CD8-positive, alpha-beta memory T cell (primary cell): ENCODE measurements around the gene PEX11G. TPM values are rescaled to one million over a fixed set of nuclear protein-coding genes. Genes with fewer than 3 reads are reported as not detected.
"Not testable (repeated sequence)": the region's sequence is repeated elsewhere in the genome, so short reads cannot be mapped to it uniquely, and the experiment has no call there.

Experiments
- CTCF ChIA-PET: fragments of 350-600 bp; sonication (Branson Sonifier 250); formaldehyde crosslinking; loops from one replicate; lab custom pipeline; 2021; ENCODE audit warnings: antibody characterized with exemption; lab: Charles Lee
- POLR2A ChIA-PET: fragments of 350-600 bp; sonication (Branson Sonifier 250); formaldehyde crosslinking; loops from one replicate; lab custom pipeline; 2021; ENCODE audit warnings: antibody characterized with exemption; lab: Charles Lee
- DNase-seq, 5 donors: peaks; one replicate each; pipeline versions ENCODE4 v3.0.0 to v3.0.0-alpha.2; 2020 to 2022; ENCODE audit warnings: mixed read lengths in 1 of 5
- H3K27ac ChIP-seq: one replicate; pipeline ENCODE4 v1.7.0; 2013; ENCODE audit warnings: low read depth, mild to moderate bottlenecking, low read length, moderate library complexity
- H3K27me3 ChIP-seq: 2 replicates; pipeline ENCODE4 v1.7.0; 2013; ENCODE audit warnings: low read length, mild to moderate bottlenecking; ENCODE audit not compliant: insufficient read depth, poor library complexity, severe bottlenecking
- H3K36me3 ChIP-seq: 2 replicates; pipeline ENCODE4 v1.7.0; 2013; ENCODE audit warnings: mild to moderate bottlenecking, low read length, moderate library complexity; ENCODE audit not compliant: insufficient read depth
- H3K4me1 ChIP-seq: 2 replicates; pipeline ENCODE4 v1.7.0; 2013; ENCODE audit warnings: mild to moderate bottlenecking, low read length, moderate library complexity; ENCODE audit not compliant: insufficient read depth
- H3K4me3 ChIP-seq: 2 replicates; pipeline ENCODE4 v1.7.0; 2013; ENCODE audit warnings: mild to moderate bottlenecking, low read length
- H3K9me3 ChIP-seq: 2 replicates; pipeline ENCODE4 v1.7.0; 2013; ENCODE audit warnings: mild to moderate bottlenecking, low read length
- H3K27ac Mint-ChIP-seq, 8 donors: one replicate each; pipeline ENCODE4 v1.8.0; 2020 to 2021; ENCODE audit warnings: mixed read lengths in 8 of 8, mild to moderate bottlenecking in 6 of 8, inconsistent platforms in 3 of 8, moderate library complexity in 3 of 8
- H3K27me3 Mint-ChIP-seq, 2 donors: one replicate each; pipeline ENCODE4 v1.8.0; 2020 to 2021; ENCODE audit warnings: mixed read lengths in 2 of 2, mild to moderate bottlenecking in 1 of 2, moderate library complexity in 1 of 2
- H3K36me3 Mint-ChIP-seq, 3 donors: one replicate each; pipeline ENCODE4 v1.8.0; 2020 to 2021; ENCODE audit warnings: mixed read lengths in 3 of 3, inconsistent platforms in 1 of 3, mild to moderate bottlenecking in 1 of 3
- H3K4me1 Mint-ChIP-seq, 3 donors: one replicate each; pipeline ENCODE4 v1.8.0; 2020 to 2021; ENCODE audit warnings: mixed read lengths in 3 of 3, inconsistent platforms in 1 of 3, mild to moderate bottlenecking in 1 of 3
- H3K4me3 Mint-ChIP-seq, 7 donors: one replicate each; pipeline ENCODE4 v1.8.0; 2020 to 2021; ENCODE audit warnings: mixed read lengths in 7 of 7, mild to moderate bottlenecking in 6 of 7, moderate library complexity in 4 of 7, inconsistent platforms in 2 of 7
- H3K9me3 Mint-ChIP-seq, 5 donors: one replicate each; pipeline ENCODE4 v1.8.0; 2020 to 2022; ENCODE audit warnings: mixed read lengths in 5 of 5, mild to moderate bottlenecking in 3 of 5, moderate library complexity in 2 of 5, inconsistent platforms in 1 of 5
- polyA plus RNA-seq: library from polyadenylated mRNA; unstranded; fragments of 300-500 nt; fragmentation: Illumina TruSeq; gene quantifications from one replicate; pipeline ENCODE4 v1.2.3, GENCODE V29; 2021
- total RNA-seq, 2 experiments: library from RNA; stranded (reverse); gene quantifications; one replicate each; pipeline ENCODE4 v1.2.3, GENCODE V29; 2021

The PEX11G gene
- total and polyA plus RNA-seq, 3 experiments from 2014 or later: 0.94 to 1.7 (median 0.95) TPM

GRCh38 chr19:7450243-7451223 is 38.3 kb downstream of the PEX11G start:
- Mint-ChIP-seq H3K4me3 (no peak overlapping the region), H3K36me3 (peaks cover 17 to 84% (median 26%) of the 10 kb centered on the region in 3 donors), H3K27ac (peak overlapping the region in 1 of 8 donors; percentile 1), H3K9me3 (no peaks in the 10 kb centered on the region), H3K27me3 (no peaks in the 10 kb centered on the region), H3K4me1 (peaks cover 13 to 44% (median 21%) of the 10 kb centered on the region in 3 donors)
- H3K4me1 ChIP-seq: no peaks in the 10 kb centered on the region
- H3K4me3 ChIP-seq: no peak overlapping the region
- no peaks in the 10 kb centered on the region for H3K9me3 ChIP-seq
- H3K36me3 ChIP-seq: peaks cover 61% of the 10 kb centered on the region
- POLR2A ChIA-PET: no interaction called here
- no peak for DNase-seq
- H3K27me3 ChIP-seq: no peaks in the 10 kb centered on the region
- CTCF ChIA-PET: no interaction called here
- H3K27ac ChIP-seq: no peak overlapping the region

GRCh38 chr19:7449391-7450070 is 39.3 kb downstream of the PEX11G start:
- Mint-ChIP-seq H3K4me1 (peaks cover 9 to 34% (median 15%) of the 10 kb centered on the region in 3 donors), H3K36me3 (peaks cover 12 to 83% (median 22%) of the 10 kb centered on the region in 3 donors), H3K27ac (peak overlapping the region in 1 of 8 donors; percentile 18)
- CTCF ChIA-PET, H3K27ac ChIP-seq, H3K4me3 ChIP-seq, H3K9me3 ChIP-seq, H3K4me1 ChIP-seq, DNase-seq, H3K9me3 Mint-ChIP-seq, H3K27me3 Mint-ChIP-seq, H3K4me3 Mint-ChIP-seq, H3K27me3 ChIP-seq: not testable (repeated sequence)
- POLR2A ChIA-PET: interaction anchor here (1.1 kb wide), 1 partner anchor 12 kb away, joined by 3 read pairs; no protein-coding TSS in a partner anchor
- peaks cover 60% of the 10 kb centered on the region for H3K36me3 ChIP-seq

GRCh38 chr19:7447648-7448047 is 41.2 kb downstream of the PEX11G start:
- no peaks in the 10 kb centered on the region for H3K27me3 ChIP-seq
- H3K4me1 ChIP-seq: no peaks in the 10 kb centered on the region
- POLR2A ChIA-PET: no interaction called here
- CTCF ChIA-PET: no interaction called here
- H3K27ac ChIP-seq: no peak overlapping the region
- Mint-ChIP-seq H3K36me3 (peaks cover 4 to 84% (median 15%) of the 10 kb centered on the region in 3 donors), H3K4me1 (peaks cover 7 to 18% (median 15%) of the 10 kb centered on the region in 3 donors), H3K9me3 (no peaks in the 10 kb centered on the region), H3K4me3 (no peak overlapping the region), H3K27ac (peak overlapping the region in 1 of 8 donors; percentile 33), H3K27me3 (no peaks in the 10 kb centered on the region)
- no peak for DNase-seq
- peaks cover 60% of the 10 kb centered on the region for H3K36me3 ChIP-seq
- no peak overlapping the region for H3K4me3 ChIP-seq
- H3K9me3 ChIP-seq: no peaks in the 10 kb centered on the region

GRCh38 chr19:7445104-7445503 is 43.7 kb downstream of the PEX11G start:
- no peak for DNase-seq
- peak overlapping the region in 2 of 8 donors; percentile 22 to 46 for H3K27ac Mint-ChIP-seq
- H3K9me3 Mint-ChIP-seq: no peaks in the 10 kb centered on the region
- no peaks in the 10 kb centered on the region for H3K27me3 Mint-ChIP-seq
- peaks cover 4 to 90% (median 11%) of the 10 kb centered on the region in 3 donors for H3K36me3 Mint-ChIP-seq
- Histone ChIP-seq H3K27me3 (no peaks in the 10 kb centered on the region), H3K4me1 (no peaks in the 10 kb centered on the region), H3K4me3 (no peak overlapping the region), H3K9me3 (no peaks in the 10 kb centered on the region), H3K36me3 (peaks cover 70% of the 10 kb centered on the region), H3K27ac (no peak overlapping the region)
- H3K4me1 Mint-ChIP-seq: peaks cover under 1 to 3% (median 1%) of the 10 kb centered on the region in 3 donors
- ChIA-PET CTCF (no interaction called here), POLR2A (no interaction called here)
- no peak overlapping the region for H3K4me3 Mint-ChIP-seq

- no peaks in the 10 kb centered on the region for H3K9me3 ChIP-seq
- Mint-ChIP-seq H3K27ac (no peak overlapping the region), H3K27me3 (no peaks in the 10 kb centered on the region), H3K36me3 (peaks cover 4 to 88% (median 10%) of the 10 kb centered on the region in 3 donors), H3K4me3 (no peak overlapping the region), H3K4me1 (peaks cover 0 to 3% (median 0%) of the 10 kb centered on the region in 3 donors), H3K9me3 (no peaks in the 10 kb centered on the region)
- H3K4me3 ChIP-seq: no peak overlapping the region
- H3K4me1 ChIP-seq: no peaks in the 10 kb centered on the region
- no peaks in the 10 kb centered on the region for H3K27me3 ChIP-seq
- H3K36me3 ChIP-seq: peaks cover 70% of the 10 kb centered on the region
- ChIA-PET POLR2A (no interaction called here), CTCF (no interaction called here)
- H3K27ac ChIP-seq: no peak overlapping the region
- DNase-seq: no peak
These were observed 44.8 kb downstream of the PEX11G start for GRCh38 chr19:7444042-7444441.

GRCh38 chr19:7442423-7442822 is 46.4 kb downstream of the PEX11G start:
- CTCF ChIA-PET: no interaction called here
- no peaks in the 10 kb centered on the region for H3K27me3 Mint-ChIP-seq
- POLR2A ChIA-PET: no interaction called here

GRCh38 chr19:7441468-7442146 is 47.2 kb downstream of the PEX11G start:
- Mint-ChIP-seq H3K27me3 (no peaks in the 10 kb centered on the region), H3K36me3 (peaks cover 0 to 78% (median 5%) of the 10 kb centered on the region in 3 donors), H3K9me3 (no peaks in the 10 kb centered on the region), H3K4me1 (peaks cover 0 to 2% (median 0%) of the 10 kb centered on the region in 3 donors), H3K27ac (no peak overlapping the region), H3K4me3 (no peak overlapping the region)
- DNase-seq: no peak
- Histone ChIP-seq H3K4me3 (no peak overlapping the region), H3K27ac (no peak overlapping the region), H3K36me3 (peaks cover 58% of the 10 kb centered on the region), H3K9me3 (no peaks in the 10 kb centered on the region), H3K4me1 (no peaks in the 10 kb centered on the region), H3K27me3 (no peaks in the 10 kb centered on the region)
- ChIA-PET CTCF (no interaction called here), POLR2A (no interaction called here)

More at GRCh38 chr19:7442423-7442822, 46.4 kb downstream of the PEX11G start:
- H3K4me1 ChIP-seq: no peaks in the 10 kb centered on the region
- no peak overlapping the region for H3K4me3 ChIP-seq
- H3K27me3 ChIP-seq: no peaks in the 10 kb centered on the region
- Mint-ChIP-seq H3K4me1 (no peaks in the 10 kb centered on the region), H3K4me3 (no peak overlapping the region), H3K9me3 (no peaks in the 10 kb centered on the region), H3K27ac (no peak overlapping the region), H3K36me3 (peaks cover 0 to 78% (median 5%) of the 10 kb centered on the region in 3 donors)
- no peaks in the 10 kb centered on the region for H3K9me3 ChIP-seq
- peaks cover 57% of the 10 kb centered on the region for H3K36me3 ChIP-seq
- DNase-seq: no peak
- H3K27ac ChIP-seq: no peak overlapping the region
